ENCODE results near the gene C3orf80.
A peak's percentile ranks its signal among the peaks of the same experiment; 100 is the strongest.
"Not testable (repeated sequence)": the region's sequence is repeated elsewhere in the genome, so short reads cannot be mapped to it uniquely, and the experiment has no call there.

C3orf80 gene

GRCh38 chr3:160217675-160218074 is 7.5 kb upstream of the C3orf80 start:
- DNase-seq = no peak

- no peak for DNase-seq
Measured at GRCh38 chr3:160218136-160218535, 7.1 kb upstream of the C3orf80 start.

GRCh38 chr3:160220038-160220437 is 5.2 kb upstream of the C3orf80 start:
- no peak for DNase-seq

GRCh38 chr3:160221019-160221418 is 4.2 kb upstream of the C3orf80 start:
- no peak for DNase-seq

- no peak for DNase-seq
Measured at GRCh38 chr3:160224256-160224655, 966 bp upstream of the C3orf80 start.

GRCh38 chr3:160224811-160225175 is 429 bp upstream of the C3orf80 start:
- DNase-seq = no peak

- peak; percentile 17 for DNase-seq
Measured at GRCh38 chr3:160226026-160226907, 1.0 kb downstream of the C3orf80 start.

GRCh38 chr3:160227419-160227818 is 2.2 kb downstream of the C3orf80 start:
- DNase-seq = no peak

- no peak for DNase-seq
Measured at GRCh38 chr3:160232014-160232413, 6.8 kb downstream of the C3orf80 start.

- DNase-seq = not testable (repeated sequence)
Measured at GRCh38 chr3:160240719-160241118, 15.5 kb downstream of the C3orf80 start.

GRCh38 chr3:160245261-160245800 is 20.1 kb downstream of the C3orf80 start:
- DNase-seq = no peak

- DNase-seq = no peak
Measured at GRCh38 chr3:160247766-160248165, 22.5 kb downstream of the C3orf80 start.

- DNase-seq = no peak
Measured at GRCh38 chr3:160253298-160253697, 28.1 kb downstream of the C3orf80 start.

- DNase-seq = no peak
Measured at GRCh38 chr3:160257606-160258005, 32.4 kb downstream of the C3orf80 start.

- no peak for DNase-seq
Measured at GRCh38 chr3:160259589-160259988, 34.4 kb downstream of the C3orf80 start.

GRCh38 chr3:160260587-160261270 is 35.5 kb downstream of the C3orf80 start:
- no peak for DNase-seq

- DNase-seq = no peak
Measured at GRCh38 chr3:160265088-160265487, 39.9 kb downstream of the C3orf80 start.

All from COR-L47 (cell line).